Spleen (tissue), 13 donors: ENCODE measurements around the gene NSUN5. TPM values are rescaled to one million over a fixed set of nuclear protein-coding genes. Genes with fewer than 3 reads are reported as not detected.
A peak's percentile ranks its signal among the peaks of the same experiment; 100 is the strongest.

Experiments used
- DNase-seq: peaks from one replicate; pipeline ENCODE4 v3.0.0-alpha.2; 2020
- H3K27ac ChIP-seq, 8 donors: fragments of 200-600 bp; sonication (generic) in 7 of 8; 1 replicate in 4 of 8; 2 replicates in 4 of 8; pipeline versions ENCODE4 v1.5.0 to v1.8.0; 2016 to 2021; ENCODE audit warnings: inconsistent platforms in 4 of 8, mild to moderate bottlenecking in 4 of 8, moderate library complexity in 1 of 8
- H3K27me3 ChIP-seq, 7 donors: fragments of 200-600 bp; sonication (generic) in 6 of 7; replicated peaks in 1 of 7; 1 replicate in 4 of 7; 2 replicates in 3 of 7; pipeline versions ENCODE4 v1.5.0 to v1.8.0; 2016 to 2021; ENCODE audit warnings: inconsistent platforms in 3 of 7, mild to moderate bottlenecking in 1 of 7
- H3K36me3 ChIP-seq, 6 donors: fragments of 200-600 bp; sonication (generic) in 5 of 6; 1 replicate in 4 of 6; 2 replicates in 2 of 6; pipeline versions ENCODE4 v1.5.0 to v1.8.0; 2016 to 2021; ENCODE audit warnings: inconsistent platforms in 2 of 6
- H3K4me1 ChIP-seq, 6 donors: fragments of 200-600 bp; sonication (generic) in 5 of 6; 1 replicate in 3 of 6; 2 replicates in 3 of 6; pipeline versions ENCODE4 v1.5.0 to v1.8.0; 2016 to 2021; ENCODE audit warnings: inconsistent platforms in 3 of 6
- H3K4me3 ChIP-seq, 8 donors: fragments of 200-600 bp; sonication (generic) in 7 of 8; 1 replicate in 4 of 8; 2 replicates in 4 of 8; pipeline versions ENCODE4 v1.5.0 to v1.8.0; 2016 to 2021; ENCODE audit warnings: inconsistent platforms in 4 of 8, mild to moderate bottlenecking in 4 of 8, moderate library complexity in 2 of 8
- H3K9me3 ChIP-seq, 8 donors: fragments of 200-600 bp; sonication (generic) in 7 of 8; 1 replicate in 4 of 8; 2 replicates in 4 of 8; pipeline versions ENCODE4 v1.5.0 to v1.8.0; 2016 to 2021; ENCODE audit warnings: inconsistent platforms in 4 of 8
- CTCF ChIP-seq, 11 experiments: fragments of 200-600 bp in 7 of 11; fragments of 450-650 bp in 4 of 11; sonication (generic) in 4 of 11; IDR thresholded peaks in 8 of 11; conservative IDR thresholded peaks in 3 of 11; 1 replicate in 7 of 11; 2 replicates in 4 of 11; pipeline versions ENCODE4 v1.4.0 to v1.8.0; 2016 to 2021; ENCODE audit warnings: antibody characterized with exemption in 11 of 11, inconsistent platforms in 4 of 11, mild to moderate bottlenecking in 1 of 11
- POLR2A ChIP-seq, 3 donors: fragments of 450-650 bp; IDR thresholded peaks; one replicate each; pipeline ENCODE4 v1.5.1; 2017; ENCODE audit warnings: antibody characterized with exemption in 3 of 3, mild to moderate bottlenecking in 1 of 3
- POLR2AphosphoS5 ChIP-seq, 3 donors: sonication (generic); formaldehyde crosslinking; IDR thresholded peaks; one replicate each; pipeline ENCODE4 v1.5.1; 2017; ENCODE audit warnings: antibody characterized with exemption in 3 of 3
- WGBS, 5 donors: extraction: QIAGEN DNeasy Blood & Tissue Kit in 3 of 5; methylation state at CpG; one replicate each; pipeline versions ENCODE4 v1.1.5 to v1.1.7; 2013 to 2018; 5-methylcytosine and 5-hydroxymethylcytosine counted together
- intact Hi-C: fragments of 100-400 bp; cut with DNase I; formaldehyde crosslinking; loops from one replicate; pipeline ENCODE4 v1.15.0; 2023; ENCODE audit warnings: low total_unique reads
- long read RNA-seq, 2 donors: transcript quantifications; one replicate each; lab custom pipeline, GENCODE V29; 2026
- polyA plus RNA-seq, 3 donors: library from polyadenylated mRNA; stranded (reverse); fragments of 200-250 nt; gene quantifications; one replicate each; pipeline ENCODE4 v1.2.1, GENCODE V29; 2013
- total RNA-seq, 7 donors: library from RNA; depleted of rRNA in 3 of 7; stranded (reverse); fragments of >200 nt in 3 of 7; fragmentation: NEBNext Ultra II Directional in 4 of 7; extraction: Animal tissue kit (Norgen Biotek cat#: 25700) in 4 of 7; gene quantifications; one replicate each; pipeline versions ENCODE4 v1.1.0 to v1.2.1, GENCODE V29; 2016 to 2021
- donor health status: healthy with polysubstance abuse.
- donor health status: DM: no; HTN: no; CAD: no; lungs with moderate emphysema.
- donor health status: DM: no; HTN: no; CAD: no.
- donor health status: Bipolar disorder and iron deficiency.
- donor health status: healthy.
- donor health status: DM: no; HTN: no; CAD: no.
- donor health status: DM: yes; HTN: yes; CAD: no.

Gene NSUN5
- total RNA-seq, result 10 to 100 TPM; 23.6 to 35.8 (median 29.3) TPM
- 10 to 100 TPM; 40.9 to 43.1 (median 42.6) TPM for polyA plus RNA-seq
- long read RNA-seq, donor 1, partial matches to known transcripts, result 0 of 3 reads
- long read RNA-seq, donor 1, other reads (novel, unspliced or antisense), result 0 of 3 reads
- long read RNA-seq, donor 2, transcript NSUN5-204 (10 exons, 1,663 nt), result major isoform, 5 of 6 reads
- long read RNA-seq, donor 2, partial matches to known transcripts, result 0 of 6 reads
- long read RNA-seq, donor 2, other reads (novel, unspliced or antisense), result 0 of 6 reads

- intact Hi-C loops, result no loop called here
- Histone ChIP-seq H3K9me3 (no peaks in the 10 kb centered on the region), H3K36me3 (peaks cover 0 to 38% (median 23%) of the 10 kb centered on the region in 6 donors), H3K4me3 (peak within 1 kb of the TSS; percentile 56 to 94 (median 70)), H3K4me1 (peaks cover 10 to 54% (median 24%) of the 10 kb centered on the region in 6 donors), H3K27me3 (no peaks in the 10 kb centered on the region), H3K27ac (peak within 1 kb of the TSS; percentile 55 to 88 (median 78))
- peak; percentile 98 for DNase-seq
- TF ChIP-seq CTCF (IDR thresholded peaks at IDR 0.05 in 8 of 11, conservative IDR thresholded peaks at IDR 0.05 in 3 of 11) (peak in 2 of 11 experiments; percentile 5 to 31), POLR2AphosphoS5 (IDR thresholded peaks at IDR 0.05) (peak; percentile 90 to 96 (median 92)), POLR2A (IDR thresholded peaks at IDR 0.05) (peak in 1 of 3 donors; percentile 27)
- WGBS, 5 donors, result 12 to 17% (median 13%) methylated on average over 32 to 40 of the region's 40 CpGs
These were observed at the start of gene NSUN5 for GRCh38 chr7:73308665-73309214. NSUN5 (minus strand) TSS chr7:73308826; CDS start chr7:73308790, 36 bp downstream.

- Histone ChIP-seq H3K4me1 (peaks cover 0 to 26% (median 11%) of the 10 kb centered on the region in 6 donors), H3K9me3 (peaks cover 0 to 9% (median 6%) of the 10 kb centered on the region in 8 donors), H3K4me3 (no peak overlapping the region), H3K27me3 (peaks cover 0 to 19% (median 0%) of the 10 kb centered on the region in 7 donors), H3K36me3 (no peaks in the 10 kb centered on the region), H3K27ac (no peak overlapping the region)
- no peak for DNase-seq
- 86 to 92% (median 87%) methylated on average over 5 of the region's 5 CpGs for WGBS, 5 donors
- intact Hi-C loops, result no loop called here
- no peak for TF ChIP-seq POLR2A (IDR thresholded peaks at IDR 0.05)
- TF ChIP-seq CTCF (IDR thresholded peaks at IDR 0.05 in 8 of 11, conservative IDR thresholded peaks at IDR 0.05 in 3 of 11), result no peak
- TF ChIP-seq POLR2AphosphoS5 (IDR thresholded peaks at IDR 0.05), result no peak
These were observed 47.5 kb upstream of the NSUN5 start for GRCh38 chr7:73356159-73356558.

GRCh38 chr7:73354821-73355220 lies 46.2 kb upstream of the NSUN5 start:
- Histone ChIP-seq H3K36me3 (no peaks in the 10 kb centered on the region), H3K4me1 (peaks cover 0 to 28% (median 11%) of the 10 kb centered on the region in 6 donors), H3K27me3 (peaks cover 0 to 17% (median 0%) of the 10 kb centered on the region in 7 donors), H3K9me3 (peaks cover 0 to 9% (median 6%) of the 10 kb centered on the region in 8 donors), H3K27ac (no peak overlapping the region), H3K4me3 (no peak overlapping the region)
- no peak for TF ChIP-seq POLR2A (IDR thresholded peaks at IDR 0.05)
- no peak for TF ChIP-seq CTCF (IDR thresholded peaks at IDR 0.05 in 8 of 11, conservative IDR thresholded peaks at IDR 0.05 in 3 of 11)
- no peak for TF ChIP-seq POLR2AphosphoS5 (IDR thresholded peaks at IDR 0.05)
- peak; percentile 55 for DNase-seq
- WGBS, 5 donors, result 88 to 93% (median 91%) methylated on average over 17 of the region's 17 CpGs
- intact Hi-C loops, result no loop called here

- peak in 2 of 3 donors; percentile 27 to 28 for TF ChIP-seq POLR2AphosphoS5 (IDR thresholded peaks at IDR 0.05)
- no peak for TF ChIP-seq POLR2A (IDR thresholded peaks at IDR 0.05)
- H3K27ac ChIP-seq, result no peak overlapping the region
- H3K4me1 ChIP-seq, result peaks cover 0 to 28% (median 11%) of the 10 kb centered on the region in 6 donors
- no peaks in the 10 kb centered on the region for H3K36me3 ChIP-seq
- no peak overlapping the region for H3K4me3 ChIP-seq
- DNase-seq, result no peak
- H3K9me3 ChIP-seq, result peaks cover 0 to 9% (median 6%) of the 10 kb centered on the region in 8 donors
- peaks cover 0 to 12% (median 0%) of the 10 kb centered on the region in 7 donors for H3K27me3 ChIP-seq
- intact Hi-C loops, result no loop called here
- 72 to 85% (median 80%) methylated on average over 7 to 9 of the region's 9 CpGs for WGBS, 5 donors
These were observed 45.6 kb upstream of the NSUN5 start for GRCh38 chr7:73354196-73354595.
